ENCODE measurements around the gene FAP. TPM values are rescaled to one million over a fixed set of nuclear protein-coding genes. Genes with fewer than 3 reads are reported as not detected.

FAP gene
- total RNA-seq, 1 donor from 2014 or later = not detected

DNA sequence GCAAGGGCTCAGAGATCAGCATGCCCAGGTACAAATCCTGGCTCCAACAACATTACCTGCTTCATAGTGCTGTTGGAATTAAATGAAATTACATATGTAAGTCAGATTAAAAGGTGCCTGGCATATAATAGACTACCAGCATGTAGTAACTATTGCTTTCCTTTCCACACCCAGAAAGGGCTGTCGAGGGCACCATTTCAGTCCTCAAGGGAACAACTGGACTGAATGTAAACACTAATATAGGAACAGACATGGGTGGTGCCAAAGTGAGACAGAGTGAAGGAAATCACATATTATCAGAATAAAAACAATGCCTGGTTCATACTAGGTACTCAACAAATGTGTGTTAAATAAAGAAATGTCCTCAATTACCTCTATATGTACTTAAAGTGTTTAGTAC is 43.3 kb downstream of the FAP start:
- Mint-ChIP-seq H3K9me3 (no peaks in the 10 kb centered on the region), H3K4me3 (ENCODE audit: low read depth) (no peak overlapping the region), H3K4me1 (ENCODE audit: low read depth) (no peaks in the 10 kb centered on the region), H3K27me3 (ENCODE audit: low read depth) (peaks cover 7% of the 10 kb centered on the region), H3K27ac (no peak overlapping the region), H3K36me3 (ENCODE audit: low read depth) (no peaks in the 10 kb centered on the region)
- intact Hi-C loops (cut with micrococcal nuclease) = no loop called here
- DNase-seq (ENCODE audit: low spot score) = no peak

- Mint-ChIP-seq H3K4me1 (ENCODE audit: low read depth) (no peaks in the 10 kb centered on the region), H3K36me3 (ENCODE audit: low read depth) (no peaks in the 10 kb centered on the region), H3K27ac (no peak overlapping the region), H3K27me3 (ENCODE audit: low read depth) (peaks cover 12% of the 10 kb centered on the region), H3K4me3 (ENCODE audit: low read depth) (no peak overlapping the region), H3K9me3 (no peaks in the 10 kb centered on the region)
- intact Hi-C loops (cut with micrococcal nuclease) = no loop called here
- DNase-seq (ENCODE audit: low spot score) = no peak
These were observed 45.0 kb downstream of the FAP start for GRCh38 chr2:162198239-162198638.

DNA sequence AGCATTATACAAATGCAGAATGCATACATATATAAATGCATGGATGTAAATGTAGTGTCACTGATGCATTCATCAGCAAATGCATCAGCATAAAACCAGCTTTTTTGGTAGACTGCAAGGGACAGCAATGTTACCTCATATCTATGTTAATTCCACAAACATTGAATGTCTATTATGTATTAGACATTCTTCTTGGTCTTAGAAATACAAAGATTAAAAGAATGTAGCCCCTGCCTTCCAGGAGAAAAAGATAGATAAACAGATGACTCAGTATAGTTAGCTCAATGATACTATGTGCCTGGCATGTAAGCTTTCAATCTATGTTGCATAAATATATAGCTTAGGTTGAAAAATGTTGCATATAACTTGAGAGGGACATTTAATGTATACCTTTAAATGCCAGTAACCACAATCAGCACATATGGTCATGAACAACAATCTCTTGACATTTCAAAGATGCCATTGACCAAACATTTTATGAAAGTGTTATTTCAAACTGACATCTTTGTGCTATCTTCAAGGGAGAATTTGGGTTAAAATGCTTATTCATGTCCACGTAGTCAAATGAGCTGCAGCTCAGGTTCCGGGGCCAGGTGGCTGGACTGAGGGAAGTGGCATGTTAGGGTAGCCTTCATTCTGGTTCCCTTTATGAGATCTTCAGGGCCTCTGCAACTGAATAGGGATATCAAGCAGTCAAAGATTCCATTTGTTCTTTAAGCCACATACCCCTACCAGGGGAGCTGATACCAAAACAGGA is 46.0 kb downstream of the FAP start:
- Mint-ChIP-seq H3K27ac (no peak overlapping the region), H3K4me3 (ENCODE audit: low read depth) (no peak overlapping the region), H3K9me3 (no peaks in the 10 kb centered on the region), H3K27me3 (ENCODE audit: low read depth) (peaks cover 21% of the 10 kb centered on the region), H3K36me3 (ENCODE audit: low read depth) (no peaks in the 10 kb centered on the region), H3K4me1 (ENCODE audit: low read depth) (no peaks in the 10 kb centered on the region)
- no peak for DNase-seq (ENCODE audit: low spot score)
- intact Hi-C loops (cut with micrococcal nuclease) = no loop called here

DNA sequence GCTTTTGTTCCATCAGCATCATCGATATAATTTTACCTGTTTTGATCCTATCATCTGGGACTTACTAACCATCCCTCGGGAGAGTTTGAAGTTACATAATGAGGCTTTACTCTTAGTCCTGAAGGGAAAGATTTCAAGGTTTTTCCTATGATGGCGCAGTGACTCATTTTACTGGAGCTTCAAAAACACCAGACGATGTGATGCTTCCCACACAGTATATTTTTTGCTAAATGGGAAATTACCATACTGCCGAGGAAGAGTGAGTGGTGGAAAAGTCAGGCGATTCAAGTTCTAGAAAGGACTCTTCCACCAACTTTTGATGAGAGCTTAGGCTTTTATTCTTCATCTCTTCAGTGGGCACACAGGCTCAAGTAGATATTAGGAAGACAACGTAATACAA is 46.6 kb downstream of the FAP start:
- Mint-ChIP-seq H3K4me3 (ENCODE audit: low read depth) (no peak overlapping the region), H3K4me1 (ENCODE audit: low read depth) (no peaks in the 10 kb centered on the region), H3K27ac (no peak overlapping the region), H3K36me3 (ENCODE audit: low read depth) (no peaks in the 10 kb centered on the region), H3K27me3 (ENCODE audit: low read depth) (peaks cover 26% of the 10 kb centered on the region), H3K9me3 (no peaks in the 10 kb centered on the region)
- DNase-seq (ENCODE audit: low spot score) = no peak
- intact Hi-C loops (cut with micrococcal nuclease) = no loop called here

DNA sequence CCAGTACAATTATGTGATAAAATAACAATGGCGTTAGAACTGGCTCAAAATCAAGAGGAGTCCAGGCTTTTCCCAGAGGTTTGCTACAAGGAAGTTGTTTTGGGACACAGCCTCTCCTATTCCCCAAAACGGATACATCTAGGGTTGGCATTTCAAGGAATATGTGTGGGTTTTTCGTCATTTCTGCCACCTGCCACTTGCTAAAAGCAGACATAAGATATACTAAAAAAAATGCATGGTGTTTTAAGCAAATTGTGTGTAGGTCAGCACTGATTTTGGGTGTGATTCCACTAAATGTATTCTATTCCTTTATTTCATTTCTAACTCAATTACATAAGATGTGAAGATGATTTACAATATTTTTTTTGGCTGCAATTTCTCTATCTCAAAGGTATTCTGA is 54.8 kb downstream of the FAP start:
- H3K4me3 Mint-ChIP-seq (ENCODE audit: low read depth) = no peak overlapping the region
- H3K27ac Mint-ChIP-seq = no peak overlapping the region

GRCh38 chr2:162185541-162186232 is 57.6 kb downstream of the FAP start:
- intact Hi-C loops (cut with micrococcal nuclease) = no loop called here

More for the DNA sequence above, 54.8 kb downstream of the FAP start:
- H3K9me3 Mint-ChIP-seq = no peaks in the 10 kb centered on the region
- intact Hi-C loops (cut with micrococcal nuclease) = no loop called here
- peaks cover 1% of the 10 kb centered on the region for H3K4me1 Mint-ChIP-seq (ENCODE audit: low read depth)
- no peaks in the 10 kb centered on the region for H3K36me3 Mint-ChIP-seq (ENCODE audit: low read depth)
- DNase-seq (ENCODE audit: low spot score) = no peak
- peaks cover 27% of the 10 kb centered on the region for H3K27me3 Mint-ChIP-seq (ENCODE audit: low read depth)

GRCh38 chr2:162184821-162185450 is 58.3 kb downstream of the FAP start:
- intact Hi-C loops (cut with micrococcal nuclease) = no loop called here
- Mint-ChIP-seq H3K36me3 (ENCODE audit: low read depth) (no peaks in the 10 kb centered on the region), H3K27me3 (ENCODE audit: low read depth) (peaks cover 11% of the 10 kb centered on the region), H3K9me3 (no peaks in the 10 kb centered on the region), H3K4me3 (ENCODE audit: low read depth) (no peak overlapping the region), H3K4me1 (ENCODE audit: low read depth) (peaks cover 1% of the 10 kb centered on the region), H3K27ac (no peak overlapping the region)
- DNase-seq (ENCODE audit: low spot score) = no peak

More at GRCh38 chr2:162185541-162186232, 57.6 kb downstream of the FAP start:
- Mint-ChIP-seq H3K9me3 (no peaks in the 10 kb centered on the region), H3K4me3 (ENCODE audit: low read depth) (no peak overlapping the region), H3K27me3 (ENCODE audit: low read depth) (peaks cover 13% of the 10 kb centered on the region), H3K36me3 (ENCODE audit: low read depth) (no peaks in the 10 kb centered on the region), H3K4me1 (ENCODE audit: low read depth) (peaks cover 1% of the 10 kb centered on the region), H3K27ac (no peak overlapping the region)
- DNase-seq (ENCODE audit: low spot score) = no peak

GRCh38 chr2:162184359-162184758 is 58.9 kb downstream of the FAP start:
- no peak overlapping the region for H3K4me3 Mint-ChIP-seq (ENCODE audit: low read depth)
- H3K36me3 Mint-ChIP-seq (ENCODE audit: low read depth) = no peaks in the 10 kb centered on the region
- intact Hi-C loops (cut with micrococcal nuclease) = no loop called here
- H3K9me3 Mint-ChIP-seq = no peaks in the 10 kb centered on the region
- no peak for DNase-seq (ENCODE audit: low spot score)
- peaks cover 1% of the 10 kb centered on the region for H3K4me1 Mint-ChIP-seq (ENCODE audit: low read depth)
- H3K27me3 Mint-ChIP-seq (ENCODE audit: low read depth) = peaks cover 13% of the 10 kb centered on the region
- no peak overlapping the region for H3K27ac Mint-ChIP-seq

DNA sequence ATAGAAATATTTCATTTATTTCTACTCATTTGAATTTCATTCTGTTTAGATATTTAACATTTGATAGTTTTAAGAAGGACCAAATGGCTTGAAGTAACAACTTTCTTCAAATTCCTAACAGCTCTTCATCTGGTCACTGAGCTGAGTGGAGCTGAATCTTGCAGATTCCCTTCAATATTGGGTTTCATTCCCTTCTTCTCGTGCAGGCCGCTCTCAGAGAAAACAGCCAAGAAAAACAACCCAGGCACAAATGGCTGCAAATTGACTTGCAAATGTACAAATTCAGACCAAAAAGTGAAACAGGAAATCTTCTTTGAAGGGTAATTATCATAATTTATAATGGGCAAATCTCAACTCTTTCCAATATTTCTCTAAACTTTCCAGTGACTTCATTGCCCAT is 60.9 kb downstream of the FAP start:
- no peaks in the 10 kb centered on the region for H3K9me3 Mint-ChIP-seq
- intact Hi-C loops (cut with micrococcal nuclease) = no loop called here

DNA sequence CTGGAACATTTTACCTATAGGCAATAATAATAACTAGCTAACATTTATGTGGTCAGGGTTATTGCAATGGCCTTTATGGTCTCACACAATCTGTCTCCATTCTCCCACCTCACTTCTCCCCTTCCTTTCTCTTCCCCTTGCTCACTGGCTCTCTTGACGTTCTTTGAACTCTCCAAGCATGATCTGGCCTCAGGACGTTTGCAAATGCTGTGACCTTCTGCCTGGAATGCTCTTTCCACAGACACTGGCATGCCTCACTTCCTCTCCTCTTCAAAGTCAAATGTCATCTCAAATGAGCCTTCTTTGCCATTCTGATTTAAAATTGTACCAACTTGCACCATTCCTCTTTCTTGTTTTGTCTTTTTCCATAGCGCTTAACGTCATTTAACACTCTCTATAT is 65.9 kb downstream of the FAP start:
- H3K27ac Mint-ChIP-seq = no peak overlapping the region
- H3K27me3 Mint-ChIP-seq (ENCODE audit: low read depth) = peaks cover 35% of the 10 kb centered on the region
- H3K4me1 Mint-ChIP-seq (ENCODE audit: low read depth) = no peaks in the 10 kb centered on the region
- DNase-seq (ENCODE audit: low spot score) = no peak
- no peaks in the 10 kb centered on the region for H3K36me3 Mint-ChIP-seq (ENCODE audit: low read depth)
- intact Hi-C loops (cut with micrococcal nuclease) = no loop called here
- no peaks in the 10 kb centered on the region for H3K9me3 Mint-ChIP-seq
- H3K4me3 Mint-ChIP-seq (ENCODE audit: low read depth) = no peak overlapping the region

More for the DNA sequence above, 60.9 kb downstream of the FAP start:
- Mint-ChIP-seq H3K4me3 (ENCODE audit: low read depth) (no peak overlapping the region), H3K4me1 (ENCODE audit: low read depth) (peaks cover 1% of the 10 kb centered on the region), H3K27me3 (ENCODE audit: low read depth) (peaks cover 15% of the 10 kb centered on the region), H3K36me3 (ENCODE audit: low read depth) (no peaks in the 10 kb centered on the region), H3K27ac (no peak overlapping the region)
- no peak for DNase-seq (ENCODE audit: low spot score)

DNA sequence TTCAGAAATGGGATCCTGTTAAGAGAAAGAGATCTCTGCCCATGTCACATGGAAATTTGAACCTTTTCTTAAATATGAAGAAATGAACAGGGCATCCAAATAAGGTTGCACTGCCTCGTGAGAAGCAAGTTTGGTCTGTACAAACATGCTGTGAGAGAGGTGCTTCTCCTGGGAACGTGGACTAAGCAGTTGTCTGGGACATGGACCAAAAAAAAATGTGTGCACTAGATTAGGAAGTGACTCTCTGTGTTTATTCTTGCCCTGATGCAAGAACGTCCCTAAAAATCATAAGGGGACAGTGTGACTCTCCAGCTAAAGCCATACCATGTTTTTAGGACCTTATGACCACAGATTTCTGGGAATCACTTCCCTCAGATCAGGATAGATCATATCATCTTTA is 67.5 kb downstream of the FAP start:
- intact Hi-C loops (cut with micrococcal nuclease) = no loop called here
- Mint-ChIP-seq H3K4me1 (ENCODE audit: low read depth) (no peaks in the 10 kb centered on the region), H3K4me3 (ENCODE audit: low read depth) (no peak overlapping the region), H3K36me3 (ENCODE audit: low read depth) (no peaks in the 10 kb centered on the region), H3K27me3 (ENCODE audit: low read depth) (peaks cover 28% of the 10 kb centered on the region), H3K27ac (no peak overlapping the region), H3K9me3 (no peaks in the 10 kb centered on the region)
- DNase-seq (ENCODE audit: low spot score) = no peak

DNA sequence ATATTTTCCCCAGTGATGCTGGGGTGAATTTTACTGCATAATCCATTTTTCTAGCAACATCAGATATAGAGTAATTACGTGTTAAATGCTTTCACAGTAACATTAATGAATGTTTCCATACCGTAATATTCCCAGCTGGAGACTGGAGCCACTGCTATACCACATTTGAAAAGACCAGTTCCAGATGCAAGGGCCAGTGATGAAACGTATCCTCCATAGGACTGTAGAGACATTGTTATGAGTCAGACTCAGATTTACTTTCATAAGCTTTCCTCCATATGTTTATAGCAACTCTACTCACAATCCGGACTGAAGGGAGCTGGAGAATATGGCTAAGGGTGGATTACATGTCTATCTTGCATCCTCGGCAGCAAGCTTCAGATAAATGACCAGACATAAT is 68.5 kb downstream of the FAP start:
- no peaks in the 10 kb centered on the region for H3K4me1 Mint-ChIP-seq (ENCODE audit: low read depth)
- DNase-seq (ENCODE audit: low spot score) = no peak
- no peak overlapping the region for H3K4me3 Mint-ChIP-seq (ENCODE audit: low read depth)
- H3K9me3 Mint-ChIP-seq = no peaks in the 10 kb centered on the region
- no peaks in the 10 kb centered on the region for H3K36me3 Mint-ChIP-seq (ENCODE audit: low read depth)
- intact Hi-C loops (cut with micrococcal nuclease) = no loop called here
- peaks cover 30% of the 10 kb centered on the region for H3K27me3 Mint-ChIP-seq (ENCODE audit: low read depth)
- H3K27ac Mint-ChIP-seq = no peak overlapping the region

- intact Hi-C loops (cut with micrococcal nuclease) = no loop called here
- Mint-ChIP-seq H3K4me3 (ENCODE audit: low read depth) (no peak overlapping the region), H3K27me3 (ENCODE audit: low read depth) (peaks cover 41% of the 10 kb centered on the region), H3K9me3 (no peaks in the 10 kb centered on the region), H3K36me3 (ENCODE audit: low read depth) (no peaks in the 10 kb centered on the region), H3K27ac (no peak overlapping the region), H3K4me1 (ENCODE audit: low read depth) (no peaks in the 10 kb centered on the region)
- DNase-seq (ENCODE audit: low spot score) = no peak
These were observed 70.4 kb downstream of the FAP start for GRCh38 chr2:162172802-162173370.

All from activated T-helper 2 cell treated with anti-CD3 and anti-CD28 coated beads, Interferon-gamma antibody, Interleukin-2, Interleukin-4, amounts not matched to agents 10 μg/mL and 5 μg/mL and 100 μg/mL, durations not matched to agents 14 hours and 24 hours and 36 hours (primary cell).